NCI-H524 (cell line): ENCODE data around the gene ELAVL3.
"Not testable (repeated sequence)": the region's sequence is repeated elsewhere in the genome, so short reads cannot be mapped to it uniquely, and the experiment has no call there.

Experiments
- DNase-seq, 2 experiments: peaks; one replicate each; lab custom pipeline; 2025; lab: John Stamatoyannopoulos, UW

Gene ELAVL3

DNA sequence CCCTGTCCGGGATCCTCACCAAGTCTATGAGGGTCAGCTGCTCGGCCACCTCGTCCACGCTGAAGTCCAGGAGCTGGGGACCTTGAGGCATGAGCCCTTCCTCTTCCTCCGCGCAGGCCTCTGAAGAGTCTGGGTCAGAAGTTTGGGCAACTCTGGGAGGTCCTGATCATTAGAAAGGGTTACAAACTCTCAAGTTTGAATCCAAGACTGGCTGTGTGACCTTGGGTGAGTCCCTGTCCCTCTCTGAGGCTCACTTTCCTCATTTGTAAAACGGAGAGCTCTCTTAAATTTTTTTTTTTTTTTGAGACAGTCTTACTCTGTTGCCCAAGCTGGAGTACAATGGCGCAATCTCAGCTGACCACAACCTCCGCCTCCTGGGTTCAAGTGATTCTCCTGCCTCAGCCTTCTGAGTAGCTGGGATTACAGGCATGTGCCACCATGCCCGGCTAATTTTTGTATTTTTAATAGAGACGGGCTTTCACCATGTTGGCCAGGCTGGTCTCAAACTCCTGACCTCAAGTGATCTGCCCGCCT is 74.1 kb downstream of the ELAVL3 start:
- DNase-seq, result not testable (repeated sequence)

- DNase-seq, result no peak
Observed at GRCh38 chr19:11405846-11406643, 74.8 kb downstream of the ELAVL3 start.

GRCh38 chr19:11404588-11405222 is 76.1 kb downstream of the ELAVL3 start:
- DNase-seq, result no peak

DNA sequence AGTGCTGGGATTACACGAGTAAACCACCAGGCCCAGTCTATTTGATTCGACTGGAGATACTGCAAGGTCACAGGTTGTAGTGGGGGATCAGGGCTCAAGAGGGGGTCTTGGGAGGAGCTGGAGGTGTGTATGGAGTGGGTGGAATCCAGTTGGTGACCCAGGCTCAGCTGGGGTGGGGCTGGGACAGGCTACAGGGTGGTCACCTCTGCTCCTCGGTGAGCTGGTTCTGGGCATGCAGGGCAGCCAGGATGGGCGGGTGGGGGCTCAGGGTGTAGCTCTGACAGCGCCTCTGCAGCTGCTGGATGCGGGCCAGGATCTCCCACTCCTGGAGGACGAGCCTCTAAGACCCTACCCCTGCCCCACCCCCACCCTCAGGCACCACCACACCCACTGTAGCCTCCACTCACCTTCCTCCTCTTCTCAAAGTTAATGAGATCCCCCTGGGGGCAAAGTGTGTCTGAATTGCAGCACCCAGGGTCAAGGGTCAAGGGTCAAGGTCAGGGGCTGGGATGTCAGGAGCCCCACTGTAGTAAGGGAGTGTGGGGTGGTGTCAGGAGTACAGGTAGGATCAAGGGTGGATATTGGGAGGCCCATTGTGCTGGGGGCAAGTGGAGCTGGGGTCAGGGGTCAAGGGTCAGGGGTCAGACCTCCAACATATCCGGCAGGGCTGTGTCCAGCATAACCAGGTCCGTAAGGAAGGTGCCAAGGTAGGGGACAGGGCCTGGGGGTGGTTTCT is 78.9 kb downstream of the ELAVL3 start:
- no peak for DNase-seq
